Endodermal cell (in vitro differentiated cells): ENCODE data around the gene TMEM273. TPM values are rescaled to one million over a fixed set of nuclear protein-coding genes. Genes with fewer than 3 reads are reported as not detected.

Experiments
- DNase-seq: peaks from one replicate; pipeline ENCODE4 v3.0.0-alpha.2; 2017
- H3K27ac ChIP-seq: 2 replicates; pipeline ENCODE4 v1.5.1; 2013; ENCODE audit warnings: mild to moderate bottlenecking, low read depth, low read length, moderate library complexity
- H3K27me3 ChIP-seq: 2 replicates; pipeline ENCODE4 v1.6.1; 2013; ENCODE audit warnings: mild to moderate bottlenecking, low read length, moderate library complexity; ENCODE audit not compliant: insufficient read depth, control insufficient read depth, poor library complexity, severe bottlenecking
- H3K36me3 ChIP-seq: 2 replicates; pipeline ENCODE4 v1.7.0; 2013; ENCODE audit warnings: mild to moderate bottlenecking, low read length, moderate library complexity; ENCODE audit not compliant: control insufficient read depth, insufficient read depth
- H3K4me1 ChIP-seq: one replicate; pipeline ENCODE4 v1.7.0; 2013; ENCODE audit warnings: low read length; ENCODE audit not compliant: control insufficient read depth, insufficient read depth
- H3K4me3 ChIP-seq: 2 replicates; pipeline ENCODE4 v1.5.1; 2013; ENCODE audit warnings: mild to moderate bottlenecking, low read length, moderate library complexity
- H3K9ac ChIP-seq: 2 replicates; pipeline ENCODE4 v1.6.1; 2013; ENCODE audit warnings: mild to moderate bottlenecking, low read length, moderate library complexity; ENCODE audit not compliant: poor library complexity, severe bottlenecking; ENCODE audit errors: extremely low read depth
- H3K9me3 ChIP-seq: 2 replicates; pipeline ENCODE4 v1.6.1; 2013; ENCODE audit warnings: mild to moderate bottlenecking, low read length, moderate library complexity; ENCODE audit not compliant: control insufficient read depth
- H3K27ac Mint-ChIP-seq: 2 replicates; pipeline ENCODE4 v1.8.0; 2020; ENCODE audit warnings: mixed read lengths
- H3K27me3 Mint-ChIP-seq: 2 replicates; pipeline ENCODE4 v1.8.0; 2021; ENCODE audit warnings: mild to moderate bottlenecking, mixed read lengths; ENCODE audit not compliant: insufficient read depth
- H3K36me3 Mint-ChIP-seq: 2 replicates; pipeline ENCODE4 v1.8.0; 2020; ENCODE audit warnings: low read depth, mixed read lengths
- H3K4me1 Mint-ChIP-seq: 2 replicates; pipeline ENCODE4 v1.8.0; 2020; ENCODE audit warnings: mixed read lengths
- H3K4me3 Mint-ChIP-seq: 2 replicates; pipeline ENCODE4 v1.8.0; 2020; ENCODE audit warnings: mild to moderate bottlenecking, moderate library complexity, mixed read lengths
- H3K9me3 Mint-ChIP-seq: 2 replicates; pipeline ENCODE4 v1.8.0; 2020; ENCODE audit warnings: mild to moderate bottlenecking, mixed read lengths
- WGBS, 2 experiments: methylation state at CpG; one replicate each; pipeline versions ENCODE4 v1.1.5 to v1.1.7; 2013; ENCODE audit warnings: missing lambda C conversion rate in 2 of 2, mixed read lengths in 1 of 2; ENCODE audit not compliant: insufficient coverage in 1 of 2, insufficient read length in 1 of 2; 5-methylcytosine and 5-hydroxymethylcytosine counted together
- total RNA-seq, 2 donors: library from RNA; stranded (reverse); fragmentation: NEBNext Ultra II Directional in 1 of 2; extraction: Animal tissue kit (Norgen Biotek cat#: 25700) in 1 of 2; gene quantifications; 2 replicates in 1 of 2; 3 replicates in 1 of 2; pipeline ENCODE4 v1.2.1, GENCODE V29; 2021
- TF ChIP-seq, protein P1 (sequence below): fragments of 200-600 bp; sonication (generic); conservative IDR thresholded peaks from 2 replicates; pipeline ENCODE4 v1.5.0; 2021; ENCODE audit warnings: antibody characterized with exemption, mild to moderate bottlenecking

The TMEM273 gene
- total RNA-seq, 2 donors from 2014 or later, result not detected

DNA sequence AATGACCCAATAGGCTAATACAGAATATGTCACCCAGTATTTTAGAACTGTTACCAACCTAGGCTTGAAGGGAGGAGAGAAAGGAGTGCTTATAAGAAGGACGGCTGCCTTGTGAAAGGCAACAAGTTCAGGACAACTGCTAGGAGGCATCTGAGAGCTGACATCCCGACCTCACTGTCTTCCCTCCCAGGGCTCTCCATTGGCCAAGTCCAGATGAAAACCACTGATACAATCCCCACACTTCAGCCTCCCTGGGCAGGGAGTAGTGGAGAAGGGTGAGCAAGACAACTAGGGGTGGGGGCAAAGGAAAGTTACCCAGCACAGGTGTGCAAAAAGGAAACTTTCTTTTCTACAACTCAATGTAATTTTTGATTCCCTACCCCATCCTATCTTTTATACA is 29.5 kb upstream of the TMEM273 start:
- Histone ChIP-seq H3K27ac (no peak overlapping the region), H3K9me3 (peaks cover 5% of the 10 kb centered on the region), H3K4me3 (no peak overlapping the region), H3K9ac (no peak overlapping the region), H3K4me1 (no peaks in the 10 kb centered on the region), H3K27me3 (no peaks in the 10 kb centered on the region), H3K36me3 (no peaks in the 10 kb centered on the region)
- Mint-ChIP-seq H3K9me3 (peaks cover 9% of the 10 kb centered on the region), H3K27ac (no peak overlapping the region), H3K4me1 (peaks cover 5% of the 10 kb centered on the region), H3K4me3 (no peak overlapping the region), H3K36me3 (no peaks in the 10 kb centered on the region), H3K27me3 (peaks cover 19% of the 10 kb centered on the region)
- no peak for DNase-seq
- TF ChIP-seq, protein P1, sequence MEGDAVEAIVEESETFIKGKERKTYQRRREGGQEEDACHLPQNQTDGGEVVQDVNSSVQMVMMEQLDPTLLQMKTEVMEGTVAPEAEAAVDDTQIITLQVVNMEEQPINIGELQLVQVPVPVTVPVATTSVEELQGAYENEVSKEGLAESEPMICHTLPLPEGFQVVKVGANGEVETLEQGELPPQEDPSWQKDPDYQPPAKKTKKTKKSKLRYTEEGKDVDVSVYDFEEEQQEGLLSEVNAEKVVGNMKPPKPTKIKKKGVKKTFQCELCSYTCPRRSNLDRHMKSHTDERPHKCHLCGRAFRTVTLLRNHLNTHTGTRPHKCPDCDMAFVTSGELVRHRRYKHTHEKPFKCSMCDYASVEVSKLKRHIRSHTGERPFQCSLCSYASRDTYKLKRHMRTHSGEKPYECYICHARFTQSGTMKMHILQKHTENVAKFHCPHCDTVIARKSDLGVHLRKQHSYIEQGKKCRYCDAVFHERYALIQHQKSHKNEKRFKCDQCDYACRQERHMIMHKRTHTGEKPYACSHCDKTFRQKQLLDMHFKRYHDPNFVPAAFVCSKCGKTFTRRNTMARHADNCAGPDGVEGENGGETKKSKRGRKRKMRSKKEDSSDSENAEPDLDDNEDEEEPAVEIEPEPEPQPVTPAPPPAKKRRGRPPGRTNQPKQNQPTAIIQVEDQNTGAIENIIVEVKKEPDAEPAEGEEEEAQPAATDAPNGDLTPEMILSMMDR, result no peak
- 73% methylated on average over 2 of the region's 2 CpGs; no CpG with 5 or more reads in 1 of the 2 experiments for WGBS, 2 experiments

DNA sequence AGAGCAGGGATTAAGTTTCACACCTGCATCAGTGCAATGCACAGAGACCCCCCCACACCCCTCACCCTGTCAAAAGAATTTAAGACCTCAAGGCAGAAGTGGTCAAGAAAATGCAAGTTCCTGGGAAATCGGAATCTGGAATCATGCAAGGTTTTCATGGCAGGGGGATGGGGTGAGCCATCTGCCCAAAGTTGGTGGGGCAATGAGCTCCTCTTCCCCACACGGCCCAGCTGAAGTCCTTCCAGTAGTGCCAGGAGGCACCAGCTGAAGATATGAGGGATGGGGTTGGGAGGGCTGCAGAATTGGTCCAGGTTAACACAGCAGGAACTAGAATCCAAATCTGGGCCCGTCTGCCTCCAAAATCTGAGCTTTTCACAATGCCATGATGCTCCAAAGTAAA is 25.0 kb upstream of the TMEM273 start:
- DNase-seq, result no peak
- no peaks in the 10 kb centered on the region for H3K36me3 ChIP-seq
- H3K9ac ChIP-seq, result no peak overlapping the region
- Mint-ChIP-seq H3K36me3 (no peaks in the 10 kb centered on the region), H3K27me3 (peaks cover 26% of the 10 kb centered on the region), H3K4me3 (no peak overlapping the region), H3K4me1 (peaks cover 8% of the 10 kb centered on the region), H3K9me3 (no peaks in the 10 kb centered on the region), H3K27ac (no peak overlapping the region)
- no peaks in the 10 kb centered on the region for H3K9me3 ChIP-seq
- peaks cover 11% of the 10 kb centered on the region for H3K27me3 ChIP-seq
- no peak overlapping the region for H3K27ac ChIP-seq
- TF ChIP-seq, protein P1, result no peak
- WGBS, 2 experiments, result 92 to 100% methylated on average over 1 to 3 of the region's 3 CpGs
- no peaks in the 10 kb centered on the region for H3K4me1 ChIP-seq
- no peak overlapping the region for H3K4me3 ChIP-seq

DNA sequence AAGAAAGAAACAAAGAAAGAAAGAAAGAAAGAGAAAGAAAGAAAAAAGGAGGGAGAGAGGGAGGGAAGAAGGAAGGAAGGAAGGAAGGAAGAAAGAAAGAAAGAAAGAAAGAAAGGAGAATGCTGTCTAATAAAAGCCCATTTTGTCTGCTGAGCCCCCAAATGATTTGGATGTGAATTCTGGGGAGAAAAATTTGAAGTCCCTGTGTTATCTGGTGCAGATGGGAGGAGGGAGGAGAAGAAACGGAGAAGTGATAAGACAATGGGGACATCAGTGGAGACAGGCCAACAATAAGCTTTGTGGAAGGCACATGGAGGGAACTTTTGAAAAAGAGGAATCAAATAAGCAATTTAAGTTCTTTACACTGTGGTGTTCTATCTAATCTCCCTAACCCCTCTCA is 24.6 kb upstream of the TMEM273 start:
- H3K4me1 ChIP-seq, result no peaks in the 10 kb centered on the region
- no peak overlapping the region for H3K9ac ChIP-seq
- no peaks in the 10 kb centered on the region for H3K36me3 ChIP-seq
- H3K27ac ChIP-seq, result no peak overlapping the region
- TF ChIP-seq, protein P1, result no peak
- peaks cover 15% of the 10 kb centered on the region for H3K27me3 ChIP-seq
- Mint-ChIP-seq H3K4me1 (peaks cover 8% of the 10 kb centered on the region), H3K36me3 (no peaks in the 10 kb centered on the region), H3K4me3 (no peak overlapping the region), H3K27me3 (peaks cover 26% of the 10 kb centered on the region), H3K9me3 (no peaks in the 10 kb centered on the region), H3K27ac (no peak overlapping the region)
- no peaks in the 10 kb centered on the region for H3K9me3 ChIP-seq
- 40 to 59% methylated on average over 1 of the region's 1 CpG for WGBS, 2 experiments
- no peak overlapping the region for H3K4me3 ChIP-seq
- no peak for DNase-seq
